ENCODE data around the gene ACTR3C.
"Not testable (repeated sequence)": the region's sequence is repeated elsewhere in the genome, so short reads cannot be mapped to it uniquely, and the experiment has no call there.

The ACTR3C gene

DNA sequence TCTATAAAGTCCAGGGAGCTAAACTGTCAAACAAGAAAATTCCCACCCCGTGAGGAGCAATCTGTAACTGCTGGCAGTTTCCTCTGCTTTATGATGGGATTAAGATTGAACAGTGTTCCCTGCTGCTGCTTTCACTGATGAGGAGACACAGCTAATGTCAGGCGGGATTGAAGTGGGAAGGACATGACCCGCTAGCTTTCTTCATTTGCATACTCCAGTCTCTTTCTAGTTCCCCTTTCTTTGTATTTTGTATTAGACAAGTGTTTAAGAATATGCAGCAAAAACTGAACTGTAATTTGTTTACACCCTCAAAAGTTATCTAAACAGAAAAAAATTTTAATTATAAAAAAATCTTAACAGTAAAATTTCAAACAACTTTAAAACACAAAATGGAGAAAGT is 40.2 kb downstream of the ACTR3C start:
- DNase-seq (ENCODE audit: low read depth in 2 of 2) = not testable (repeated sequence)

DNA sequence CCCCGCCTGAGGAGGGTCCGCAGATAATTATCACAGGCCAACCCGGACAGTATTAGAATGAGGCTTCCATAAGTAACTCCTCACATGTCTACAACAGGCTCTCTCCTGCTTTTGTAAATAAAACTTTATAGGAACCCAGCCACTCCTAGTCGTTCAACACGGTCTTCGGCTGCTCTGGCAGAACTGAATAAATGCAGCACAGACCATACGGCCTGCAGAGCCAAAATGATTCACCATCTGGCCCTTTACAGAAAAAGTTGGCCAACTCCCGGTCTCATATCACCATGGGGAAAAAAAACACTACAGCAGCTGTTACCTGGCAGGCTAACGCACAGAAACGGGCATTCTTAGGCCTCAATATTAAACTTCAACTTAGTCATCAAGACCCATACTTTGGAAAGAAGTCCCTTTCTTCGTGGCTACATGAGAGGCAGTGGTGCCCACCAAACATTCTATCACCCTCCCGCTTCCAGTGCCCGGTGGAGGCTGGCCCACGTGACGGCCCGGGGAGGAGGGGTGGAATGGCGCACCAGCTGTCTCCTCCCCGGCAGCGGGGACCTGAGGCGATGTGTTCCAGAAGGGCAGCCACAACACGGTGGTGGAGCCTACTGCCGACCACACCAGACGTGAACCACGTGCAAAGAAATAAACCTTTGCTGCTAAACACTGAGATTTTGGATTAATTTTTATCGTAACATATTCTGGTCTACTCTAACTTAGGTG is 41.5 kb downstream of the ACTR3C start:
- DNase-seq (ENCODE audit: low read depth in 2 of 2) = not testable (repeated sequence)

DNA sequence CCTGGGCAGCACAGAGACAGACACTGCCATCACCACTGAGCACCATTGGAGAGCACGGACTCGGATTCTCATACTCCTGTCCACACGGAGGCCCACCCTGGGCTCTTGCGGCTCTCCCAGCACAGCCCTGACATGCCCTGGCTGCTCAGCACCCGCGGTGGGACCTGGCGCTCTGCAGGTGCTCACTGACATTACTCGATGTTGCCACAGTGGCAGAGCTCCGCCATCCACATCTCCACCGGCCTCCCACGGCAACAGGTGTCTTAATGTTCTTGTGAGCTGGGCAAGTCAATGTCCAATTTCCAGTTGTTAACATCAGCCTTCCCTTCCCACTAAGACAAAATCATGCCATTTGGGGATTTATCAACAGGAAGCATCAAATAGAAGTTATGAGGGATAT is 45.0 kb downstream of the ACTR3C start:
- DNase-seq (ENCODE audit: low read depth in 2 of 2) = not testable (repeated sequence)

DNA sequence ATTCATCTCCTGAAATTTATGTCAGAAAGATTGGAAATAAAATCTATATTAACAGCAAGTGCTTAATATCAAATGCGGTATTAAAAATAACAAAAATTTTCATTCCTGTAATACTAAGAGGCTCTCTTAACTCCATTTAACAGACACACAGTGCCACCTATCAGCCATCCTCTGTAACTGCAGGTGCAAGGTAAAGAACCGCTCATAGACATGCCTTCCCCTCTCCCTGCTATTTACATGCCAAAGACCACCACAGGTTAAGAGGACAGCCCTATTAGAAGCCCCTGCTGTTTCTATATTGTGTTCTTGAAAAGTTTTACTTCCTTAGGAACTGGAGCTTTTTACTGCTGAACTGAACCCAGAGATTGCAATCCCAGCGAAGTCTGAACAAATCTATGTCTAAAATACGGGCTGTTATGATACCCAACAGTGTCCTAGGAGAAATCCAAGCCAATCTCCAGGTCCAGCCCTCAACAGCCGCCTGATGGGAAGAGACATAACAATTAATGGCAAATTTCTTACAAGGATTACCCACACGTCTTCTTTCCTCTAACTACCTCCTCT is 47.1 kb downstream of the ACTR3C start:
- DNase-seq (ENCODE audit: low read depth in 2 of 2) = not testable (repeated sequence)

DNA sequence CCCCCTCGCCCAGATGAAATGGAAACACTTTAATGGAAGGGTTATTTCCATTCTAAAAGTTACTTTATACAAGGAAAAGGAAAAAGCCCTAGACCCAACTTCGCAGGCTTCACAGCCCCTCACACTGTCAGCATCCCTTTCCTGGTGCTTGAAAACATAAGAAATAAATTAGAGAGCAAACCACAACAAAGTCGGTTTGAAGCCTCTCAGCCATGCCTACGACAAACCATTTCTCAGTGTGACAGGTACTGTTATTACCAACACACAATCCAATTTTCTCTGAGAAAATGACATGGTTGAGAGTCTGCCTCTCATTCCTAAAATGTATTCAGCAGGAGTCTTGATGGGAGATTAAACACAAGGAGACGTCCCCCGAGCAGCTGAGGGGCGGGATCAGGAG is 51.4 kb downstream of the ACTR3C start:
- DNase-seq (ENCODE audit: low read depth in 2 of 2) = not testable (repeated sequence)

DNA sequence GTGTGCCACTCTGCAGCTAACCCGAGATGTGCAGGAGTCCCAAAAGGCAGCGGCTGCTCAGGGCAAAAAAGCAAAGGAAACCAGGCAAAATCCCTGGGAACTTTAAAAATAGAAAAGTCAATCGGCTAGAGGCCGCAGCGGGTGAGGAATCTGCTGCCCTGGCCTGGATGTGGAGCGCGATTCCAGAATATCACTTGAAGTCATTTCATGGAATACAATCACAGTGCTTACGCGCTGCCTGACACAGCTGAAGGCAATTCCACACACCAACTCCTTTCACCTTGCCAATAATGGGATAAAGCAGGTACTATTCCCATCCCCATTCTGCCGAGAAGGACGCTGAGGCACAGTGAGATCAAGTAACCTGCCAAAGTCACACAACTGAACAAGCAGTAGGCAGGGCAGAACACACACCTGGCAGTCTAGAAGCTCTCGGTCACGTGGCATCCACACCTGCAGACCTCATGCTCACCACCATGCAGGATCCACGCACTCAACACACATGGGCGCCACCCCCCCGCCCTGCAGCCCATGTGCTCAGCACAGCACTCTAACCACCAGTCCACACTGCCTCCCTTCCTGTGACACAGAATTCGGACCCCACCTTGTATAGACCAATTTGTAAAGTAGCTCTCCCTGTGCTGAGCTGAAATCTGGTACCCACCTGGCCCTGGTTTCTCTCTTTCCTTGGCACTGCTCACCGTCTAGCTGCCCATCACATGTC is 53.1 kb downstream of the ACTR3C start:
- not testable (repeated sequence) for DNase-seq (ENCODE audit: low read depth in 2 of 2)

DNA sequence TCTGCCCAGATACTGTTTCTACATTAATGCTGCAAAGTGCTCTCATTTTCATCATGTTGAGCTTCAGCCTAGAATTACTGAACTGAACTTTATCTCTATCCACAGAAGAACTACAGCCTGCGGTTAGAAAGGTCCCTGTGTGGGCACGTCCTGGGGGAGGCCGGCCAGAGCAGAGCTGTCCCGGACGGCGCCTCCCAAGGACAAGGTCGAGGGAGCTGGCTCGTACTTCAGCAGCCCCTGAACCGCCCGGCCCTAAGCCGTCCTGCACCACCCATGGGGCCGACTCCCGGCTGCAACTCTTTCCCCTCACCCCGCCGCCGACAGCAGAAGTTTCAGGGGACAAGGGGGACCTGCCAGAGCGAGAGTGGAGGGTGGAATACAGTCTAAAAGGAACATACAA is 54.5 kb downstream of the ACTR3C start:
- not testable (repeated sequence) for DNase-seq (ENCODE audit: low read depth in 2 of 2)

DNA sequence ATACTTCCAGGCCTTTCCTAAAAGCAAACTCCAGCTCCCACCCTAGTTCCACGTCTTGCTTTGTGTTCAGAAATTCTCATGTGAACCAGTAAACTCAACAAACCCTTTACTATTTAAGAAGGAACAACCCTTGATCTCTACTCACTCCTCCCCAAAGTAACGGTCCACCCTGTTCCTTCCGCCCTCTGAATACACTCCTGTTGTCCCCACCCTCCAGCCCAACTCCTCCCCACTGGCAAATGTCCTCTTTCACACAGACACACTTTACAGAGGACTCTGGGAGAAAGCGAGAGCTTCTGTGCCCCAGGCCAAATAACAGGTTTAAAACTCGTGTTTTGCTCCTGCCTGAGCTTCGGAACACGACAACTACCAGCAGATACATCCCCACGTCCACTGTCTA is 55.1 kb downstream of the ACTR3C start:
- not testable (repeated sequence) for DNase-seq (ENCODE audit: low read depth in 2 of 2)

DNA sequence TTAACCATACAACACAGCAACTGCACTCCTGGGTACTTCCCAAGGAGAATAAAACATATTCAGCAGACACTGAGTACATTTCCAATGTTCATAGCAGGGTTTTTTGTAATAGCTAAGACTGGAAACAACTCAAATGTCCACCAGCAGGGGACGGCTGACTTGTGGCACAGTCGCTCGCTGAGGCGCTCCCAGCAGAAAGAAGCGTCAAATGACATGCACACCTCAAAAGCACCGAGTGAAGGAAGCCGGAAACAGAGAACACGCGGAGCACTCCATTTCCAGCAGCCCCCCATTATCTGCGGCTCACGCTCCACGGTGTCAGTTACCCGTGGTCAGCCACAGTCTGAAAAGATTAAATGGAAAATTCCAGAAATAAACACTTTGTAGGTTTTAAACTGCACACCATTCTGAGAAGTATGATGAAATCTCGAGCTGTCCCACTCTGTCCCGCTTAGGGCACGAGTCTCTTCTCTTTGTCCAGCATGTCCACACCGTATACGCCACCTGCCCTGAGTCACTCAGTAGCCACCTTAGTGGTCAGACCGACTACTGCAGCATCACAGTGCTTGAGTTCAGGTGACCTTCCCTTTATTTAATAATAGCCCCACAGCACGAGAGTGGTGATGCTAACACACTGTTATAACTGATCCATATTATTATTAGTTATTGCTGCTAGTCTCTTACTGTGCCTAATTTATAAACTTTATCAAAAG is 56.2 kb downstream of the ACTR3C start:
- not testable (repeated sequence) for DNase-seq (ENCODE audit: low read depth in 2 of 2)

DNA sequence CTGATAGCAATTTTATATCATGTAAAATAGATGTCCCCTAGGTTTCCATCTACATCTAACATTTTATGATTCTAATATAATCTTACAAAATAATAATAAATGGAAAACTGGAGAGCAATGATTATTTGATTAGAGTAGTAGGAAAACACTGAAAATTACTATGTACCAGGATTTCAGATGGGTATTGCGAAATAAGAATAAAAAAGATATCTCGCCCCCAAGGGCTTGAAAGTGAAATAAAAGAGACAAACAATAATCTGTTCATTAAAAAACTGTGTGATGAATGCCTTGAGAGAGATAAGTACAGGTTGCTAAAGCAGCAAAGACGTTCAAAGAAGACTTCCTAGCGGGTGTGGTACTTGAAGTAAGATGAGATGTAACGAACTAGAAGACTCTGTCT is 60.7 kb downstream of the ACTR3C start:
- DNase-seq (ENCODE audit: low read depth in 2 of 2) = not testable (repeated sequence)

DNA sequence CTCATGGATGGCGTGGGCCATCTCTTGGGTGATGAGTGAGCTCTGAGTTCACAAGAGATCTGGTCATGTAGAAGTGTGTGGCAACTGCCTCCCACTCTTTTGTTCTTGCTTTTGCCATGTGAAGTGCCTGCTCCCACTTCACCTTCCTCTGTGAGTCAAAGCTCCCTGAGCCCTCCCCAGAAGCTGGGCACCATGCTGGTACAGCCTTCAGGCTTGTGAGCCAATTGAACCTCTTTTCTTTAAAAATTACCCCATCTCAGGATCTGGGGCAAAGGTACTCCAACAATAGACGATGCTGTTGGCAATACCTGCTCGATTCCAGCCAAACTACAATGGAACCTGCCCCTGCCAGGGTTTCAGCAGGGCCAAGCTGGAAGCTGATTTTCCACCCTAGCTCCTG is 75.6 kb downstream of the ACTR3C start:
- DNase-seq (ENCODE audit: low read depth in 2 of 2) = not testable (repeated sequence)

DNA sequence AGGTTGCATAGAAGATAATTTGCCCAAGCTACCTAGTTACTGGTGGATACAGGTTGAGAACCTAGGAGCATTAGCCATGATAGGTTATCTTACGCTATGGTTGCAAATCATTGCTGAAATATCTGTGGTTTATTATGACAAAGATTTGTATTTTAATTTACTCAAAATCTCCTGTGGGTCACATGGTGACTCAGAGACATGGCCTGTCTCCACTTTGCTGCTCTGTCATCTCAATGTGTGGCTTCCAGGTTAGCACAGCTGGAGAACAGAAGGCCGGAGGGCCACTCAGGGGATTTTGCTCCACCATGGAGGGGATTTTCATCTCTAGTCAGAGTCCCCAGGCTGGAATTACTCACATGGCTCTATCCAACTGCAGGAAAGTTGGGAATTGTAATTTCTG is 78.1 kb downstream of the ACTR3C start:
- DNase-seq (ENCODE audit: low read depth in 2 of 2) = not testable (repeated sequence)

DNA sequence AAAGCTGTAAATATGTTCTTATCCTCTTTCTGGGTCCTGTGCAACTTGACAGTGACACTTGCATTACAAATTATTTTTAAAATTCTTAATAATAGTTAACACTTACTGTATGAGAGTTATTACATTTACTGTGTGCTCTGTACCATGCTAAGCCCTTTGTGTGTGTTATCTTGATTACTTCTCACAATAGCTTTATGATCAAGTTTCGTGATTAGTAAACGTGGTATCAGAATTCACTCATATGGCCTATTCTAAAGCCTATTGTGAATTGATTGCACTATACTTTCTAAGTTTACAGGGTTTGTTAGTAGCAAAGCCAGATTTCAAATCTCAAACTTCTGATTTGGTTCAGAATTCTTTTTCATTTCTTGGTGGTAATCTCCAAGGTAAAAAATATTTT is 80.4 kb downstream of the ACTR3C start:
- DNase-seq (ENCODE audit: low read depth in 2 of 2) = not testable (repeated sequence)

DNA sequence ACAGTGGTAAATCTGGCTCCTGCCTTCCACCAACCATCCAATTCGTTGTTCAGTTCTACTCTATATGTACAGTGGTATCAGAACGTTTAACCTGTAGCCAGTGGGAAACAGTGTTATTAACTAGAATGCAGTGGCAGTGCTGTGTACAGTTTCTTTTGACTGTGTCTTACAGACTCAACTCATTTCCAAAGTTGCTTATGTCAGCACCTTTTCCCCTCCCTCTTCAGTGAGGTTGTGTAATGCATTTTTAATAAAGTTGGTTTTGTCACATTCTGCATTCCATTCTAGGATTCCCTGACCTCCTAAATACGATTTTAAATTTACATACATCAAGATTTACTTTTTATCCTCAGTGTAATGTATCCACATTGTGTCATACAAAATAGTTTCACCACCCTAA is 97.9 kb downstream of the ACTR3C start:
- DNase-seq (ENCODE audit: low read depth in 2 of 2) = not testable (repeated sequence)

DNA sequence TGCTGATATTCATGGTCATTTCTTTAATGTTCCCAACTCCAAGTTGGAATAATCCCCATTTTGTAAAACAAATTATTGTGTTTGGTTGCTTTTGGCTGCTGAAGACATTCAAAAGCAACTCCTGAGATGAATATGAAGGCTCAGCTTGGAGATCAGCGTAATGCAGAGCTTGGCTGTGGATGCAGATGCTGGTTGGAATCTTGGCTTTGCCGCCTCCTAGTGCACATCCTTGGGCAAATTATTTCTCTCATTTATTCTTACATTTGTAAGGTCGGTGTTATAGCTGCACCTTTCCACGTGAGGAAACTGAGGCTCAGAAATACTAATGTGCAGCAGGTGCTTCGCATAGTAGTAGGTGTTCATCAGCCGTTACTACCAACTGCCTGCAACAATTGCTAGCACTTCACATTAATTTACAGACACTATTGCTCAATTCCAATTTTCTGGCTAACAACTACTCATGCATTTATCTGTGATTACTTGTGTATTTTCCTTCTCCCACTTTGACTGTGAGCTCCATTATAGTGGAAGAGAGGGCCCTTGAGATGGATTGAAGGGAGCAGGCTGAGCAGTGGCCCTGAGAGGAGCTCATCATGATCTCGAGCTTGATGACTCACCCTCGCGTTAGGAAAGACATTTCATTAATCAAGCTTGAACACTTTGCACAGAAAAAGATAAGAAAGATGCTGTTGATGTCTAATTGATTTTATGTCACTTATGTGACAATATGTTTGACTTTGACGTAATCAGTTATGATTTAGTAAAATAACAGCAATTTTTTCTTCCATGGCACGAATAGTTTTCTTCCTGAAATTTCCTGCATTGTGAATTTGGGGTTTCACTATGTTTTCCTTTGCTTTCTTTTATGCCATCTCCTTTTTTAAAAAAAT is 101.0 kb downstream of the ACTR3C start:
- not testable (repeated sequence) for DNase-seq (ENCODE audit: low read depth in 2 of 2)

DNA sequence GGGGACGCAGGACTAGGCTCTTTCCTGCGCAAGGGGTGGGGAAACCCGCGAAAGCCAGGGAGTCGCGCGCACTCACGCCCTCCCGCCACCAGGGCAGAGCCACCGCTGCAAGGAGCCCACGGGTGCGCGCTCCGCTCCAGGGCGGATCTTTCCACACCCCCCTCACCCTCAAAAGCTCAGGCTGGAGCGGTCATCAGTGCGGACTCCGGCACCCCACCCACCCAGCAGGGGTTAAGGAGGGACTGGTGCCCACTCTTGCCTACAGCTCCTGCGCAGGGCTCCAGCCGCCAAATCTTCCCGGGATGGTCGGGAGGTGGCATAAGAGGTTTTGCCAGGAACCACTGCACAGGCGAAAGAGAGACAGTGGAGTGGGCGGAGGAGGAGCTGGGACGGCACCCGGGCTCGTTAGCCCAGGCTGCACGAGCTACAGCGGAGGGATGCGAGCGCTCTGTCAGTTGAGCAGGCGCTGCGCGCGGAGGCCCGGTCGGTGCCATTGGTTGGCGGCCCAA is 102.6 kb downstream of the ACTR3C start:
- DNase-seq (ENCODE audit: low read depth in 2 of 2) = not testable (repeated sequence)

DNA sequence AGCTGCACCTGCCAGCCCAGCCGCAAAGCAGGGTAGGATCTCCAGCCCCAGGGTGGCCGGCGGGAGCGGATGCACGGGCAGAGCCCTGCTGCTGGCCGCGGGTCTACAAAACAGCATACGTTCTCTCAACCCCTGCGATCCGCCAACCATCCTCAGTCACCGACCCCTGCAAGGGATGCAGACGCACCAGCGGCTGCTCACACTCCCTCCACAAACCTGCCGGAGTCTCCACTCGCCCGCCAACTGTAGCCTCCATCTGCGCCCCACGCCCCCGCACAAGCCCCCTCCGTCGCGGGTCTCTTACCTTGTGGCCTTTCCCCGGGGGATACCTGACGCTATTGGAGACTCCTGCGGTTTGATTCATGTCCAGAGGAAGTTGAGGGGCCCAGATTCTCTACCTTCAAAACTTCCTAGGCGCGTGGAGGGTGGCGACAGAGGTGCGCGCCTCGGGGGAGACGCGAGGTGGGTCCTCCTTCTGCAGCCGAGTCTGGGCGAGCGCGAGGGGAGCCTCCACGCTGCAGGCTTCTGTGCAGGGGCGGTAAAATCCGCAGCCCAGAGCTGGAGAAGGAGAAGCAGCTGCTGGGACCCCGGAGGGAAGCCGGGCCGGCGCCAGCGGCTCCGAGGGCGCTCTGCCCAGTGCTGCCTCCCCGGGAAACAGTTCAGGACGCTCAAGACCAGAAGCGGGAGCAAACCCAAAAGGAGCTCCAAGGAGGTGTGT is 103.2 kb downstream of the ACTR3C start:
- DNase-seq (ENCODE audit: low read depth in 2 of 2) = not testable (repeated sequence)

DNA sequence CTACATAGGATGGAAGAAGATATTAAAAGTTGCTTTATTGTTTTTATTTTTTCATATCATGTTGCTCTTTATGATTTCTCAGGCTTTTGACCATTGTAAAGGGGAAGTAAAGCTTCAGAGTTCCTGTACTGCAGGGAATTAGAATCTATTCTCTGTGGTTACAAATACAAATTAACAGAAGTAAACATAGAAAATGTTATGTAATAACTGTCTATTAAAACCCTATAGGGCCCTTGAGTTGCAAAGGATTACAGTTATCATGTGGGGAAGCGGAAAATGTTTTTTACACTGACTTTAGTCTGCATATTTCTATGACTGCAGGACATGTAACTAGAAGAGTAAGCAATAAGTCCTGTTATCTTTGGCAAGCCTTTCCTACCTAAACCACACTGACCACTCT is 116.5 kb downstream of the ACTR3C start:
- not testable (repeated sequence) for DNase-seq (ENCODE audit: low read depth in 2 of 2)

DNA sequence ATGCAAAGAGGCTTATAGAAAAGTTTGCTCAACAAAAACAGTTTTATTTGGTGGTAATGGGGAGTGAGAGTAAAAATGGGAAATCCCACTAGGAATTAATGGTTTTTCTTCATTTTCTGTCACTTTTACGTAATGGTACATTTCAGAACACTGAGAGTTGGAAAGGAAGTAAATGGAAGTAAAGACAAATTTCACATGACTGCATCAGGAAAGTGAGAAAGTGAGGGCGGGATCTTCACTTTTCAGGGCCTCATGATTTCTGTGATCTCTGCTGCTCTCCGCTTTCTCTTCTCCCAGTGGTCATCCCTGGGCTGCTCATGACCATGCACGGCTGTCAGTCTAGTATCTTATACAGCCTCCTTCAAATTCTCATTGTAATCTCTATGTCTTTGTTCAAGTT is 117.5 kb downstream of the ACTR3C start:
- DNase-seq (ENCODE audit: low read depth in 2 of 2) = not testable (repeated sequence)

DNA sequence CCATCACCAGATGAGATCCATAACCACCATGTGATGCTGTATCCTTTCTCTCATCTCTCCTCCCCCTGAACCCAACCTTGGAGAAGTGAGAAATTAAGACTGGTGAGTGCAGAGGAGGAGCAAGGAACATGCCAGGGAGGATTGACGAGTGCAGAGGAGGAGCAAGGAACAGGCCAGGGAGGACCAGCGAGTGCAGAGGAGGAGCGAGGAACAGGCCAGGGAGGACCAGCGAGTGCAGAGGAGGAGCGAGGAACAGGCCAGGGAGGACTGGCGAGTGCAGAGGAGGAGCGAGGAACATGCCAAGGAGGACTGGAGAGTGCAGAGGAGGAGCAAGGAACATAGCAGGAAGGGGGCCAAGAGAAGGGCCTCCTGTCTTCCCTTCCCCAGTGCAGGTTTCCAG is 118.8 kb downstream of the ACTR3C start:
- DNase-seq (ENCODE audit: low read depth in 2 of 2) = not testable (repeated sequence)
